Measurements from ENCODE around the gene PRKCH. TPM values are rescaled to one million over a fixed set of nuclear protein-coding genes. Genes with fewer than 3 reads are reported as not detected.

The PRKCH gene
- total and polyA plus RNA-seq, 2 of the 13 experiments (the other 11 are each of a cell fraction or from before 2014, with no cell fraction given), result 0.48 to 1.3 TPM

DNA sequence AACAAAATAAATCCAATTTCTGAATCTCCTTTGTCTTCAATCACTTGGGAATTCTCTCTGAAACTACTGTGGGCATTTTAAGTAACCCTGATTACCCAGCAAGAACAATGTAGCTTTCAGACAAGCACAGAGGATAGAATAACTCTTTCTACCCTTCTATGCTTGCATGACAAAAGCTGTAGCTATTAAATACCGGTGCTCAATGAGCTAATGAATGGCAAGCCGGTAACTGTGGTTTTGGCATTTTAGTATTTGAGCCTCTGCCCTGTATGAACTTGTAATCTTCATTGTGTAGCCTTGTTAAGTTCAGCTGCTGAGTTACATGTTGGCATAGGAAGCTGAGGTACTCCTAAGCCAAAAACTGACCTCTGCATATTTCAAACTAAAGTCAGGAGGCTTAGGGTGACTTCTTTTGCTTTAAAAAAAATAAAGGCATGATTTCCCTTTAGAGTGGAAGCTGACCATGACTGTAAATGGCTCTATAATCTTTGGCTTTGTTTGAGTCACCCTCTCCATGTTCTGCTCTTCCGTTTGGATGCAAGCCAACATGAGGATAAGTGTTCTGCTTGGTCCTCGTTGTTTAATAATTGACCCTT is 202.9 kb downstream of the PRKCH start (continued):
- TF ChIP-seq ZNF367 (CRISPR knock-in tag; IDR thresholded peaks at IDR 0.05; ENCODE audit: borderline replicate concordance), result no peak
- TF ChIP-seq AFF4 (CRISPR knock-in tag; IDR thresholded peaks at IDR 0.05), result no peak
- TF ChIP-seq RARA (CRISPR knock-in tag; IDR thresholded peaks at IDR 0.05), result 0 out of 2 replicates have a peak, but pooled peaks have one; percentile 33
- no peak for TF ChIP-seq ZNF589 (CRISPR knock-in tag; conservative IDR thresholded peaks at IDR 0.05)
- TF ChIP-seq BCL6 (CRISPR knock-in tag; IDR thresholded peaks at IDR 0.05), result 0 out of 2 replicates have a peak, but pooled peaks have one; percentile 7
- no peak for TF ChIP-seq MAF1 (CRISPR knock-in tag; IDR thresholded peaks at IDR 0.05; ENCODE audit: borderline replicate concordance)
- TF ChIP-seq YEATS2 (CRISPR knock-in tag; IDR thresholded peaks at IDR 0.05; ENCODE audit: borderline replicate concordance), result no peak
- no peak for TF ChIP-seq AGO2 (optimal IDR thresholded peaks at IDR 0.05; ENCODE audit: low read depth, low read length)
- peak; percentile 26; the same call in 1 of the 2 replicates for TF ChIP-seq ZNF614 (CRISPR knock-in tag; IDR thresholded peaks at IDR 0.05; ENCODE audit: borderline replicate concordance)
- TF ChIP-seq HIVEP1 (CRISPR knock-in tag; IDR thresholded peaks at IDR 0.05), result no peak
- no peak for TF ChIP-seq FOXA3 (CRISPR knock-in tag; IDR thresholded peaks at IDR 0.05)
- TF ChIP-seq ZNF780A (CRISPR knock-in tag; IDR thresholded peaks at IDR 0.05), result no peak
- no peak for TF ChIP-seq KAT2B (IDR thresholded peaks at IDR 0.05; ENCODE audit: borderline replicate concordance, low read depth, low read length)
- no peak for TF ChIP-seq TGIF2 (CRISPR knock-in tag; IDR thresholded peaks at IDR 0.05)
- TF ChIP-seq POGZ (CRISPR knock-in tag; IDR thresholded peaks at IDR 0.05), result no peak; the same call in 1 of the 2 replicates
- no peak for TF ChIP-seq PAX8 (CRISPR knock-in tag; IDR thresholded peaks at IDR 0.05; ENCODE audit: borderline replicate concordance)
- no peak for TF ChIP-seq ZNF737 (CRISPR knock-in tag; IDR thresholded peaks at IDR 0.05; ENCODE audit: borderline replicate concordance)
- no peak for TF ChIP-seq WIZ (CRISPR knock-in tag; IDR thresholded peaks at IDR 0.05)
- TF ChIP-seq SOX5 (CRISPR knock-in tag; IDR thresholded peaks at IDR 0.05; ENCODE audit: borderline replicate concordance), result peak; percentile 61; the same call in 1 of the 2 replicates
- TF ChIP-seq MAZ (IDR thresholded peaks at IDR 0.05; ENCODE audit: borderline replicate concordance, low read depth, low read length), result no peak
- TF ChIP-seq MAZ (CRISPR knock-in tag; IDR thresholded peaks at IDR 0.05; ENCODE audit: low read depth), result no peak
- TF ChIP-seq SP5 (CRISPR knock-in tag; IDR thresholded peaks at IDR 0.05; ENCODE audit: borderline replicate concordance, low read depth), result no peak
- TF ChIP-seq ZNF562 (CRISPR knock-in tag; IDR thresholded peaks at IDR 0.05; ENCODE audit: borderline replicate concordance), result no peak
- TF ChIP-seq SPEN (CRISPR knock-in tag; IDR thresholded peaks at IDR 0.05; ENCODE audit: low read depth), result no peak
- TF ChIP-seq SIX1 (CRISPR knock-in tag; IDR thresholded peaks at IDR 0.05; ENCODE audit: borderline replicate concordance), result no peak
- TF ChIP-seq ZNF30 (CRISPR knock-in tag; IDR thresholded peaks at IDR 0.05), result no peak
- TF ChIP-seq KLF11 (CRISPR knock-in tag; IDR thresholded peaks at IDR 0.05), result no peak
- no peak for TF ChIP-seq ZNF235 (CRISPR knock-in tag; IDR thresholded peaks at IDR 0.05; ENCODE audit: borderline replicate concordance)
- TF ChIP-seq RFX5 (IDR thresholded peaks at IDR 0.05; ENCODE audit: low read depth, low read length), result no peak
- peak; percentile 62; the same call in 1 of the 2 replicates for TF ChIP-seq ETV5 (CRISPR knock-in tag; IDR thresholded peaks at IDR 0.05; ENCODE audit: borderline replicate concordance)
